HG03571 (cell line): ENCODE results near the gene COX7B2.

ENCODE experiments used
- ATAC-seq: cut with Tn5 transposase; IDR thresholded peaks from one replicate; pipeline ENCODE4 v1.9.1; 2021; ENCODE audit not compliant: unreplicated experiment

Gene COX7B2

DNA sequence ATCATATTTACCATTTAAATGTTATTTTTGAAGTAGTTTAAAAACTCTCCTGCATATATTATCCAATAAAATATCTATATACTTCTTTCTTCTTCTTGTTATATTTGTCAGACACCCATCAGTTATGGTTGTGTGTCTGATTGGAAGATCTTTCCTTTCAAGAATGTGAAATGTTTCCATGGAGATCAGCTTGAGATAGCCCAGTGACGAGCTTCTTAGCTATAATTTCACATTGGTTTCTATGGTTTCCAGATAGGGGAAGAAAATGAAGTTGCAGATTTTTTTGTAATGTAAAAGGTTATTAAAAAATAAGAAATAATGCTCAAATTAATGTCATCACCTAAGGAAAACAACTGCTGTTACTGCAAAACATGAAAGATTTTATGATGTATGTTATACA is 189.0 kb downstream of the COX7B2 start:
- ATAC-seq: no peak

DNA sequence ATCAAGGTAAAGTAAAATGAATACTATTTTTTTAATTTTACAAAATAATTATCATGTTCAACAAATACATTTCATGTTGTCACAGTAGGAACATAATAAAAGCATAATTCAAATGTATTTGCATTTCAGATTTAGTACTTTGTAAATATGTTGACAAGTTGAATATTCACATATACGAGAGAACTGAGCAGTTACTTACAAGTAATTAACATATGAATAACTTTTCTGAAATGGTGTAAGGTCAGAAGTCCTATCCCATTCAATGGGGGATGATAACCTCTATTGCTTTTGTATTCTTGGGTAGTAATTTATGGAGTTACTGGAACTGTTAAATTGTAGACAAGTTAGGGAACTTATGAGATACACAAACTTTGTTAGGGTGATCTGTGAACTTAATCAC is 191.1 kb downstream of the COX7B2 start:
- ATAC-seq: no peak

DNA sequence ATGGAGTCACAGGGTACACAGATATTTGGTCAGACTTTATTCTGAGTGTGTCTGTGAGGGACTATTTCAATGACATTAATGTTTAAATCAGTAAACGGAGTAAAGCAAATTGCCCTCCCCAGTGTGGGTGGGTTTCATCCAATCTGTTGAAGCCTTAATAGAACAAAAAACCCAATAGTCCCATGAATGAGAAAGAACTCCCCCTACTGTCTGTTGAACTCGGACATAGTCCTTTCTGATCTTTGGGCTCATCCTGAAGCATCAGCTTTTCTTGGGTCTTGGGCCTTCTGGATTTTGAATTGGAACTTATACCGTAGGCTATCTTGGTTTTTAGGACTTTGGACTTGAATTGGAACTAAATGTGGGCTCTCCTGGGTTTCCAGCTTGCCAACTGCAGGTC is 193.6 kb downstream of the COX7B2 start:
- no peak for ATAC-seq

DNA sequence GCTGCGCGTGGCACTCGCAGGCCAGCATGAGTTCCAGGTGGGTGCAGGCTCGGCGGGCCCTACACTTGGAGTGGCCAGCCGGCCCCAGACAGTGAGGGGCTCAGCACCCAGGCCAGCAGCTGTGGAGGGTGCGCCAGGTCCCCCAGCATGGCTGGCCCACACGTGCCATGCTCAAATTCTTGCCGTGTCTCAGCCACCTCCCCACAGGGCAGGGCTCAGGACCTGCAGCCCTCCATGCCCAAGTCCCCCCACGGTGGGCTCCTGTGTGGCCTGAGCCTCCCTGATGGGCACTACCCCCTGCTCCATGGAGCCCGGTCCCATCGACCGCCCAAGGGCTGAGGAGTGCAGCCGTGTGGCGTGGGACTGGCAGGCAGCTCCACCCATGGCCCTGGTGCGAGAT is 210.2 kb downstream of the COX7B2 start:
- no peak for ATAC-seq
